DND-41 (cell line): ENCODE results near the gene WWP2.

Source experiments
- CTCF ChIP-seq: IDR thresholded peaks from 2 replicates; pipeline ENCODE4 v1.5.1; 2012; ENCODE audit warnings: borderline replicate concordance, low read length, moderate library complexity, mild to moderate bottlenecking; ENCODE audit not compliant: poor library complexity, severe bottlenecking; ENCODE audit errors: extremely low read depth
- EZH2 ChIP-seq: IDR thresholded peaks from 3 replicates; pipeline ENCODE4 v1.6.1; 2012; ENCODE audit warnings: borderline replicate concordance, low read depth, mild to moderate bottlenecking, moderate library complexity, low read length, inconsistent platforms; ENCODE audit not compliant: severe bottlenecking

GRCh38 chr16:69833357-69834282 lies 71.5 kb downstream of the WWP2 start:
- TF ChIP-seq CTCF (no peak), EZH2 (no peak)
